SK-N-SH (cell line): ENCODE results near the gene C4orf36. TPM values are rescaled to one million over a fixed set of nuclear protein-coding genes. Genes with fewer than 3 reads are reported as not detected.
A peak's percentile ranks its signal among the peaks of the same experiment; 100 is the strongest.

Source experiments
- CTCF ChIA-PET: fragments of 300-600, 350-600 bp; formaldehyde crosslinking; extraction: SDS; loops from one replicate; lab custom pipeline; 2021; lab: Yijun Ruan, JAX
- POLR2A ChIA-PET: fragments of 350-600 bp; sonication (Branson Sonifier 250); formaldehyde crosslinking; extraction: SDS; loops from one replicate; lab custom pipeline; 2020; ENCODE audit warnings: antibody characterized with exemption, inconsistent platforms; lab: Yijun Ruan, JAX
- DNase-seq: peaks from one replicate; pipeline ENCODE4 v3.0.0; 2012
- H2AFZ ChIP-seq: fragments of 200-600 bp; sonication (generic); 2 replicates; pipeline ENCODE4 v1.8.1; 2016; ENCODE audit warnings: antibody characterized with exemption, mild to moderate bottlenecking, low read depth
- H3F3A ChIP-seq: fragments of 200-600 bp; sonication (generic); replicated peaks from 2 replicates; pipeline ENCODE3; 2016; ENCODE audit warnings: antibody characterized with exemption, mild to moderate bottlenecking; ENCODE audit not compliant: insufficient read depth
- H3K27ac ChIP-seq, 2 experiments: fragments of 200-500 bp in 1 of 2; fragments of 200-600 bp in 1 of 2; sonication (Bioruptor generic) in 1 of 2; sonication (generic), shearing (Covaris generic) in 1 of 2; 2 replicates each; pipeline versions ENCODE4 v1.5.1 to v1.6.1; 2014 to 2016; ENCODE audit warnings: low read depth in 2 of 2, inconsistent platforms in 1 of 2, low read length in 1 of 2, mild to moderate bottlenecking in 1 of 2, mixed read lengths in 1 of 2
- H3K27me3 ChIP-seq: fragments of 200-600 bp; sonication (generic), shearing (Covaris generic); 2 replicates; pipeline ENCODE4 v1.6.1; 2016; ENCODE audit warnings: mixed run types; ENCODE audit not compliant: insufficient read depth
- H3K36me3 ChIP-seq, 2 experiments: fragments of 200-500 bp in 1 of 2; fragments of 200-600 bp in 1 of 2; sonication (Bioruptor generic) in 1 of 2; sonication (generic) in 1 of 2; replicated peaks in 1 of 2; 2 replicates each; pipeline versions ENCODE3 to v1.5.1; 2014 to 2016; ENCODE audit warnings: low read length in 1 of 2, mild to moderate bottlenecking in 1 of 2; ENCODE audit not compliant: insufficient read depth in 2 of 2, control insufficient read depth in 1 of 2
- H3K4me1 ChIP-seq, 2 experiments: fragments of 200-500 bp in 1 of 2; fragments of 200-600 bp in 1 of 2; sonication (Bioruptor generic) in 1 of 2; sonication (generic), shearing (Covaris generic) in 1 of 2; 2 replicates each; pipeline versions ENCODE4 v1.5.1 to v1.6.1; 2014 to 2016; ENCODE audit warnings: low read depth in 1 of 2, low read length in 1 of 2, mixed run types in 1 of 2; ENCODE audit not compliant: insufficient read depth in 2 of 2, control insufficient read depth in 1 of 2
- H3K4me2 ChIP-seq: fragments of 200-600 bp; sonication (generic), shearing (Covaris generic); 2 replicates; pipeline ENCODE4 v1.6.1; 2017; ENCODE audit warnings: mixed run types
- H3K4me3 ChIP-seq, 2 experiments: fragments of 200-500 bp in 1 of 2; fragments of 200-600 bp in 1 of 2; sonication (Bioruptor generic) in 1 of 2; sonication (generic), shearing (Covaris generic) in 1 of 2; 2 replicates each; pipeline versions ENCODE4 v1.5.1 to v1.8.1; 2014 to 2016; ENCODE audit warnings: low read depth in 2 of 2, inconsistent platforms in 1 of 2, low read length in 1 of 2, mild to moderate bottlenecking in 1 of 2, mixed read lengths in 1 of 2, moderate library complexity in 1 of 2
- H3K79me2 ChIP-seq: fragments of 200-600 bp; sonication (generic); 2 replicates; pipeline ENCODE4 v1.8.1; 2017; ENCODE audit warnings: mild to moderate bottlenecking; ENCODE audit not compliant: insufficient read depth
- H3K9ac ChIP-seq: fragments of 200-600 bp; sonication (generic); 2 replicates; pipeline ENCODE4 v1.6.1; 2017; ENCODE audit warnings: mixed run types
- H3K9me2 ChIP-seq: fragments of 200-600 bp; sonication (generic); 2 replicates; pipeline ENCODE4 v1.6.1; 2017; ENCODE audit warnings: mixed run types
- H3K9me3 ChIP-seq: fragments of 200-600 bp; sonication (generic); 2 replicates; pipeline ENCODE4 v1.6.1; 2017; ENCODE audit warnings: mixed run types, mild to moderate bottlenecking, moderate library complexity
- H4K20me1 ChIP-seq: fragments of 200-600 bp; sonication (generic); 2 replicates; pipeline ENCODE4 v1.6.1; 2017; ENCODE audit warnings: mild to moderate bottlenecking, mixed run types; ENCODE audit not compliant: insufficient read depth
- CHD2 ChIP-seq: fragments of 150-350 bp; IDR thresholded peaks from 2 replicates; pipeline ENCODE4 v1.6.1; 2018; ENCODE audit warnings: low read length; ENCODE audit not compliant: partially characterized antibody
- EZH2phosphoT487 ChIP-seq: fragments of 200-600 bp; sonication (generic); IDR thresholded peaks from 2 replicates; pipeline ENCODE4 v1.6.1; 2017; ENCODE audit warnings: low read depth, mixed run types, mild to moderate bottlenecking, antibody characterized with exemption, moderate library complexity, borderline replicate concordance
- FOSL2 ChIP-seq: IDR thresholded peaks from 2 replicates; pipeline ENCODE4 v1.4.0; 2012; ENCODE audit warnings: low read depth, mild to moderate bottlenecking, moderate library complexity, borderline replicate concordance
- MEF2A ChIP-seq: IDR thresholded peaks from 2 replicates; pipeline ENCODE4 v1.4.0; 2012; ENCODE audit warnings: low read depth, borderline replicate concordance
- NFIC ChIP-seq: IDR thresholded peaks from 2 replicates; pipeline ENCODE4 v1.4.0; 2012; ENCODE audit warnings: borderline replicate concordance
- RCOR1 ChIP-seq: fragments of 150-350 bp; IDR thresholded peaks from 2 replicates; pipeline ENCODE4 v1.6.1; 2017; ENCODE audit warnings: antibody characterized with exemption, low read length
- RFX5 ChIP-seq: IDR thresholded peaks from 2 replicates; pipeline ENCODE4 v1.6.1; 2012; ENCODE audit warnings: mild to moderate bottlenecking, improper control_type of control experiment, low read length
- SIN3A ChIP-seq: IDR thresholded peaks from 2 replicates; pipeline ENCODE4 v1.6.1; 2012; ENCODE audit warnings: low read depth, mild to moderate bottlenecking, low read length, moderate library complexity, borderline replicate concordance
- SMC3 ChIP-seq: IDR thresholded peaks from 2 replicates; pipeline ENCODE4 v1.6.1; 2012; ENCODE audit warnings: low read depth, low read length, improper control_type of control experiment
- TCF12 ChIP-seq: IDR thresholded peaks from 2 replicates; pipeline ENCODE4 v1.4.0; 2012
- TEAD4 ChIP-seq: IDR thresholded peaks from 2 replicates; pipeline ENCODE4 v1.4.0; 2012; ENCODE audit warnings: mild to moderate bottlenecking, borderline replicate concordance; ENCODE audit not compliant: insufficient read depth
- USF1 ChIP-seq: IDR thresholded peaks from 2 replicates; pipeline ENCODE4 v1.4.0; 2012; ENCODE audit warnings: low read depth, borderline replicate concordance
- YY1 ChIP-seq: IDR thresholded peaks from 2 replicates; pipeline ENCODE4 v1.4.0; 2012; ENCODE audit warnings: low read depth, mild to moderate bottlenecking
- WGBS: methylation state at CpG from one replicate; pipeline ENCODE4 v1.1.6; 2017; ENCODE audit warnings: low lambda C conversion rate; 5-methylcytosine and 5-hydroxymethylcytosine counted together
- polyA plus RNA-seq, 3 experiments: library from polyadenylated mRNA; depleted of rRNA; stranded (reverse); fragments of >200 nt; gene quantifications; 2 replicates each; pipeline ENCODE4 v1.2.3, GENCODE V29; 2012
- TF ChIP-seq, protein P1 (sequence below): fragments of 200-600 bp; sonication (generic); IDR thresholded peaks from 2 replicates; pipeline ENCODE4 v1.6.1; 2017; ENCODE audit warnings: antibody characterized with exemption, mild to moderate bottlenecking, moderate library complexity
- TF ChIP-seq, protein P2 (sequence below): IDR thresholded peaks from 2 replicates; pipeline ENCODE4 v1.4.0; 2012; ENCODE audit warnings: low read depth

Gene C4orf36
- 0.71 and 0.93 TPM in 2 replicates for polyA plus RNA-seq (2012; rRNA removed)
- 1.1 and 1.3 TPM in 2 replicates for polyA plus RNA-seq (2012; cell fraction: cytosol; rRNA removed)
- 0.26 and 0.32 TPM in 2 replicates for polyA plus RNA-seq (2012; cell fraction: nucleus; rRNA removed)

DNA sequence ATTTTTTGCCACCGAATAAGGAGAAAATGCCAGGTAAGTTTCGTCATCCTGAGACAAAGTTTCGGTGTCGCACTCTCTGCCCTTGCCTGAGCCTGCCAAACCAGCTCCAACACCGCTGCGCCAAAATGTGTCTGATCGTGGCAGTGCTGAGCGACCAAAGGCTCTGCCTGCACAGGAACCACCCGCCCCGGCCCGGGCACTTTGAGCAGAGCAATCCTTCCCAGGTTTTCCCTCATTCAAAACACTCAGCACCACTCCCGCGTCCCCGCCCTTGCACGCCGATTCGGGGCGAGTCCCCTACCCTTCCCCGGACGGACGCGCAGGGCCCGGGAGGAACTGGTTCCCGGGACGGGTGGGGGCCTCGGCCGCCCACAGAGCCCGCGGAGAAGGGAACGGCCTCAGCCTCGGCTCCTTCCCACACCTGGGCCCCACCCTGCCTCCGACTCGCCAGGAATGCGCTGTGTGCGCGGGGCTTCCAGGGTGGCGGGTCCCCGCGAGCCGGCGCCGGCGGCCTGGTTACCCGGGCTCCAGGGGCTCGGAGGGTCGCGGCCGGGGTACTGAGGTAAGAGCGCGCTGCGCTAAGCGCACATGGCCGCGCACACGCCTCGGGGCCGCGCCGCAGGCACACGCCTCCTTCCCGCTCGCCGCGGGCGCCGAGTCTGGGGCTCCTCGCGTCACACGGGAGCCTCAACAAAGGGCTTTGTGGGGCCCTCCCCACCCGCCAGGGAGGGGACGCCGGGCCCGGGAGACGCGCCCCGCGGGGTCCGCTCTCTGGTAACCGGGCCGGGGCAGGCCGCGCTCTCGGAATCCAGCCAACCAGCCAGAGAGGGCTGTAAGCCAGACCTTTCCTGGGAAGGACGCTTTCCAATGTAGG, at the start of gene C4orf36:
Gene C4orf36, minus strand, starts transcription at position 661 of the 874 bp plus-strand sequence. CDS start 902 bp downstream, outside the sequence.
- peak within 1 kb of the TSS; percentile 91 for H3K4me2 ChIP-seq
- 0 out of 4 replicates have a peak within 1 kb of the TSS, but pooled peaks of 1 of the 2 experiments have one; percentile 29 for H3K27ac ChIP-seq
- H3K9me3 ChIP-seq: no peaks in the 10 kb centered on the region
- no peaks in the 10 kb centered on the region for H3K79me2 ChIP-seq
- H3K27me3 ChIP-seq: no peaks in the 10 kb centered on the region
- H3K9me2 ChIP-seq: no peaks in the 10 kb centered on the region
- POLR2A ChIA-PET: interaction anchor here (0.7 kb wide), 1 partner anchor 306 kb away, joined by 3 read pairs; no protein-coding TSS in a partner anchor
- peaks cover 3 to 8% of the 10 kb centered on the region in 2 experiments; a peak in 2 of 4 replicates for H3K4me1 ChIP-seq
- H3F3A ChIP-seq: peaks cover 16% of the 10 kb centered on the region
- TF ChIP-seq SMC3 (peak; percentile 15; the same call in 1 of the 2 replicates), NFIC (peak; percentile 81), TEAD4 (0 out of 2 replicates have a peak, but pooled peaks have one; percentile 20), CHD2 (peak; percentile 11), EZH2phosphoT487 (no peak)
- TF ChIP-seq, protein P1, sequence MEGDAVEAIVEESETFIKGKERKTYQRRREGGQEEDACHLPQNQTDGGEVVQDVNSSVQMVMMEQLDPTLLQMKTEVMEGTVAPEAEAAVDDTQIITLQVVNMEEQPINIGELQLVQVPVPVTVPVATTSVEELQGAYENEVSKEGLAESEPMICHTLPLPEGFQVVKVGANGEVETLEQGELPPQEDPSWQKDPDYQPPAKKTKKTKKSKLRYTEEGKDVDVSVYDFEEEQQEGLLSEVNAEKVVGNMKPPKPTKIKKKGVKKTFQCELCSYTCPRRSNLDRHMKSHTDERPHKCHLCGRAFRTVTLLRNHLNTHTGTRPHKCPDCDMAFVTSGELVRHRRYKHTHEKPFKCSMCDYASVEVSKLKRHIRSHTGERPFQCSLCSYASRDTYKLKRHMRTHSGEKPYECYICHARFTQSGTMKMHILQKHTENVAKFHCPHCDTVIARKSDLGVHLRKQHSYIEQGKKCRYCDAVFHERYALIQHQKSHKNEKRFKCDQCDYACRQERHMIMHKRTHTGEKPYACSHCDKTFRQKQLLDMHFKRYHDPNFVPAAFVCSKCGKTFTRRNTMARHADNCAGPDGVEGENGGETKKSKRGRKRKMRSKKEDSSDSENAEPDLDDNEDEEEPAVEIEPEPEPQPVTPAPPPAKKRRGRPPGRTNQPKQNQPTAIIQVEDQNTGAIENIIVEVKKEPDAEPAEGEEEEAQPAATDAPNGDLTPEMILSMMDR: no peak
- peak within 1 kb of the TSS; percentile 78 to 82 for H3K4me3 ChIP-seq
- H3K36me3 ChIP-seq: no peaks in the 10 kb centered on the region
- peak; percentile 87 for DNase-seq
- peak within 1 kb of the TSS; percentile 77 for H3K9ac ChIP-seq
- H2AFZ ChIP-seq: peak within 1 kb of the TSS; percentile 93
- WGBS: 29% methylated on average over 11 of the region's 84 CpGs
- H4K20me1 ChIP-seq: no peaks in the 10 kb centered on the region
- CTCF ChIA-PET: interaction anchor here (0.8 to 21.7 kb wide), 6 partner anchors 19 to 394 kb away, joined by 3 to 294 read pairs (median 3); partner anchors contain the start of gene PTPN13

- Histone ChIP-seq H3K9ac (no peak overlapping the region), H3K27me3 (no peaks in the 10 kb centered on the region), H3K27ac (no peak overlapping the region), H3K79me2 (peaks cover 4% of the 10 kb centered on the region; the same call in 1 of the 2 replicates), H3K4me3 (no peak overlapping the region), H2AFZ (no peak overlapping the region), H3K9me2 (no peaks in the 10 kb centered on the region), H4K20me1 (no peaks in the 10 kb centered on the region), H3K36me3 (no peaks in the 10 kb centered on the region), H3K9me3 (no peaks in the 10 kb centered on the region), H3K4me1 (peaks cover 0 to 1% of the 10 kb centered on the region in 2 experiments; a peak in 1 of 4 replicates), H3K4me2 (no peak overlapping the region), H3F3A (peaks cover 4% of the 10 kb centered on the region)
- 91% methylated on average over 15 of the region's 15 CpGs for WGBS
- no peak for DNase-seq
- CTCF ChIA-PET: no interaction called here
- POLR2A ChIA-PET: no interaction called here
- TF ChIP-seq RCOR1 (no peak), USF1 (no peak), RFX5 (no peak), MEF2A (no peak), TCF12 (no peak), SIN3A (no peak), YY1 (no peak), FOSL2 (no peak)
- TF ChIP-seq, protein P2, sequence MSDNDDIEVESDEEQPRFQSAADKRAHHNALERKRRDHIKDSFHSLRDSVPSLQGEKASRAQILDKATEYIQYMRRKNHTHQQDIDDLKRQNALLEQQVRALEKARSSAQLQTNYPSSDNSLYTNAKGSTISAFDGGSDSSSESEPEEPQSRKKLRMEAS: no peak
Measured at GRCh38 chr4:86940920-86941460, 48.8 kb upstream of the C4orf36 start.
